Naive thymus-derived CD4-positive, alpha-beta T cell (primary cell): ENCODE results near the gene SRGAP1. TPM values are rescaled to one million over a fixed set of nuclear protein-coding genes. Genes with fewer than 3 reads are reported as not detected.
"Not testable (repeated sequence)": the region's sequence is repeated elsewhere in the genome, so short reads cannot be mapped to it uniquely, and the experiment has no call there.

Source experiments
- ATAC-seq: fragments of 150-1000 bp; cut with Tn5 transposase; 2 replicates; pipeline ENCODE4 v1.10.0; 2021; ENCODE audit warnings: mild to moderate bottlenecking, moderate library complexity
- CTCF ChIA-PET: fragments of 350-600 bp; sonication (Branson Sonifier 250); formaldehyde crosslinking; loops from one replicate; lab custom pipeline; 2021; ENCODE audit warnings: antibody characterized with exemption; lab: Charles Lee
- POLR2A ChIA-PET: fragments of 350-600 bp; sonication (Branson Sonifier 250); formaldehyde crosslinking; loops from one replicate; lab custom pipeline; 2021; ENCODE audit warnings: antibody characterized with exemption, inconsistent platforms; lab: Charles Lee
- DNase-seq, 9 donors: peaks; one replicate each; pipeline versions ENCODE4 v3.0.0 to v3.0.0-alpha.2; 2020 to 2022; ENCODE audit warnings: mixed read lengths in 1 of 9
- H3K27ac ChIP-seq: one replicate; pipeline ENCODE4 v1.7.0; 2013; ENCODE audit warnings: mild to moderate bottlenecking, low read depth, low read length, moderate library complexity
- H3K27me3 ChIP-seq, 2 donors: one replicate each; pipeline ENCODE4 v1.7.0; 2013; ENCODE audit warnings: low read length in 2 of 2, mild to moderate bottlenecking in 2 of 2, moderate library complexity in 2 of 2; ENCODE audit not compliant: control insufficient read depth in 2 of 2, insufficient read depth in 2 of 2
- H3K36me3 ChIP-seq, 3 experiments: 1 replicate in 2 of 3; 2 replicates in 1 of 3; pipeline ENCODE4 v1.7.0; 2013; ENCODE audit warnings: low read length in 3 of 3, mild to moderate bottlenecking in 3 of 3, moderate library complexity in 1 of 3; ENCODE audit not compliant: insufficient read depth in 3 of 3, control insufficient read depth in 2 of 3
- H3K4me1 ChIP-seq, 2 donors: one replicate each; pipeline ENCODE4 v1.7.0; 2013; ENCODE audit warnings: low read length in 2 of 2, mild to moderate bottlenecking in 2 of 2, moderate library complexity in 1 of 2; ENCODE audit not compliant: control insufficient read depth in 2 of 2, insufficient read depth in 2 of 2
- H3K4me3 ChIP-seq: 2 replicates; pipeline ENCODE4 v1.7.0; 2013; ENCODE audit warnings: mild to moderate bottlenecking, low read length
- H3K9me3 ChIP-seq, 3 experiments: 1 replicate in 2 of 3; 2 replicates in 1 of 3; pipeline ENCODE4 v1.7.0; 2013; ENCODE audit warnings: low read length in 3 of 3; ENCODE audit not compliant: control insufficient read depth in 2 of 3
- H3K27ac Mint-ChIP-seq, 9 donors: one replicate each; pipeline ENCODE4 v1.8.0; 2020 to 2022; ENCODE audit warnings: mixed read lengths in 9 of 9, mild to moderate bottlenecking in 8 of 9, moderate library complexity in 5 of 9, inconsistent platforms in 2 of 9
- H3K27me3 Mint-ChIP-seq, 5 donors: one replicate each; pipeline ENCODE4 v1.8.0; 2021 to 2022; ENCODE audit warnings: mixed read lengths in 5 of 5, mild to moderate bottlenecking in 1 of 5
- H3K36me3 Mint-ChIP-seq, 5 donors: one replicate each; pipeline ENCODE4 v1.8.0; 2020 to 2022; ENCODE audit warnings: mixed read lengths in 5 of 5, mild to moderate bottlenecking in 3 of 5, inconsistent platforms in 1 of 5
- H3K4me1 Mint-ChIP-seq, 7 donors: one replicate each; pipeline ENCODE4 v1.8.0; 2020 to 2022; ENCODE audit warnings: mixed read lengths in 7 of 7, mild to moderate bottlenecking in 3 of 7, inconsistent platforms in 1 of 7
- H3K4me3 Mint-ChIP-seq, 10 donors: one replicate each; pipeline ENCODE4 v1.8.0; 2020 to 2022; ENCODE audit warnings: mild to moderate bottlenecking in 10 of 10, mixed read lengths in 10 of 10, moderate library complexity in 6 of 10, inconsistent platforms in 2 of 10
- H3K9me3 Mint-ChIP-seq, 11 donors: one replicate each; pipeline ENCODE4 v1.8.0; 2020 to 2022; ENCODE audit warnings: mixed read lengths in 11 of 11, mild to moderate bottlenecking in 4 of 11, inconsistent platforms in 1 of 11, moderate library complexity in 1 of 11
- intact Hi-C, 2 donors: fragments of 100-400 bp; cut with micrococcal nuclease; formaldehyde crosslinking; loops; one replicate each; pipeline ENCODE4 v1.15.1; 2023
- polyA plus RNA-seq, 2 donors: library from polyadenylated mRNA; unstranded; fragments of 300-500 nt; fragmentation: Illumina TruSeq; gene quantifications; one replicate each; pipeline ENCODE4 v1.2.3, GENCODE V29; 2021
- total RNA-seq, 6 experiments: library from RNA in 5 of 6; stranded (reverse) in 5 of 6; gene quantifications; 1 replicate in 5 of 6; 2 replicates in 1 of 6; pipeline ENCODE4 v1.2.3 and lab custom pipeline; 2021 to 2026

The SRGAP1 gene
- total and polyA plus RNA-seq, 7 experiments from 2014 or later = 0.01 to 0.47 (median 0.08) TPM

DNA sequence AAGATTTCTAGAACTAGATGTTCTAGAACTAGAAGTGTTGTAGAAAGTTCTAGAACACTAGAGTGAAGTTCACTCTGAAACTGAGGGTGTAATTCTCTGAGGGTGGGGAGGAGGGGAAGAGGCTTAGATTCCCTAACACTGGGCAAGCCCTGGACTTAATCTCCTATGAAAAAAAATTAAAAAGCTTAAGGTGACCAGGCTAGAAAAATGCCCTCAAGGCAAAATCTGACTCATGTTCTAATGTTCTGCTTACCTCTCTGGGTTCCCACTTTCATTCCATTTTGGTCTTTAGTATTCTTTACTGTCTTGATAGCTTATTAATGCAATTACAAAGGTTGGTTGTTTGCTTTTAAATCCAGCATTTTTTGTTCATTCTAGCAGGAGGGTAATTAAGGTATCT lies 276.1 kb downstream of the SRGAP1 start:
- no peak overlapping the region for H3K4me3 ChIP-seq
- no peaks in the 10 kb centered on the region for H3K36me3 ChIP-seq
- ChIA-PET POLR2A (no interaction called here), CTCF (no interaction called here)
- Mint-ChIP-seq H3K36me3 (no peaks in the 10 kb centered on the region), H3K27ac (no peak overlapping the region), H3K4me1 (no peaks in the 10 kb centered on the region), H3K4me3 (no peak overlapping the region), H3K27me3 (peaks cover 2 to 27% (median 21%) of the 10 kb centered on the region in 5 donors), H3K9me3 (peaks cover 0 to 3% (median 0%) of the 10 kb centered on the region in 11 donors)
- H3K4me1 ChIP-seq = no peaks in the 10 kb centered on the region
- no peaks in the 10 kb centered on the region for H3K9me3 ChIP-seq
- intact Hi-C loops = no loop called here
- H3K27me3 ChIP-seq = peaks cover 0 to 3% of the 10 kb centered on the region in 2 donors
- no peak overlapping the region for H3K27ac ChIP-seq
- no peak for ATAC-seq
- DNase-seq = no peak

DNA sequence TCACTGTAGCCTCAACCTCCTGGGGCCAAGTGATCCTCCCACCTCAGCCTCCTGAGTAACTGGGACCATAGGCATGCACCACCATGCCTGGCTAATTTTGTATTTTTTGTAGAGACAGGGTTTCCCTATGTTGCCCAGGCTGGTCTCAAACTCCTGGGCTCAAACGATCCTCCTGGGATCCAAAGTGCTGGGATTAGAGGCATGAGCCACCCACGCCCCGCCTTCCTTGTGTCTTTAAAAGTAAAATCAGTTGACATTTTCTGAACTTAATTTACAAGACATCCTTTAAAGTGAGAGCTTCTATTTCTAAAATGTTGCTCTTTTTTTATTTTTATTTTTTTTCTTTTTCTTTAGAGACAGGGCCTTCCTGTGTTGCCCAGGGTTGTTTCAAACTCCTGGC lies 276.6 kb downstream of the SRGAP1 start:
- H3K36me3 ChIP-seq, H3K27me3 ChIP-seq, H3K27ac Mint-ChIP-seq, H3K4me1 ChIP-seq, POLR2A ChIA-PET, H3K4me3 ChIP-seq, H3K9me3 ChIP-seq, H3K27ac ChIP-seq, H3K36me3 Mint-ChIP-seq, H3K9me3 Mint-ChIP-seq, DNase-seq, H3K4me1 Mint-ChIP-seq, ATAC-seq, H3K4me3 Mint-ChIP-seq, CTCF ChIA-PET, intact Hi-C loops: not testable (repeated sequence)
- H3K27me3 Mint-ChIP-seq = peaks cover 2 to 26% (median 21%) of the 10 kb centered on the region in 5 donors

DNA sequence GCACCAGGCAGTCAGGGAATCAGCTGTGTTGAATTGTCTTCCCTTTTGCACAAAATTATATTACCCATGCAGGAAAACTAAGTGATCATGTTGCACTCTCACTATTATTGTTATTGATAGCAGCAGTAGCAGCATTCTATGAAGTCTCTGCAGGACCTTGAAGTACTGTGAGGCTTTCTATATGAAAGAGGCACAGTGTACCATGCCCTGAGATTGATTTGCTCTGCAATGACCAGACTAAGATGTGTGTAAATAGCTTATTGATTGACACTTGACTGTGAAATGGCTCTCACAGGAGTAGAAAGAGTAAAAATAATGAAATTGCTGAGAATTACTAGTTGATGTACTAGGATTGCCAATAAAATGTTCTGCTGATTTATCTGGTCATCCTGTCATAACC lies 277.7 kb downstream of the SRGAP1 start:
- Histone ChIP-seq H3K36me3 (no peaks in the 10 kb centered on the region), H3K9me3 (no peaks in the 10 kb centered on the region), H3K27ac (no peak overlapping the region), H3K4me3 (no peak overlapping the region), H3K4me1 (no peaks in the 10 kb centered on the region), H3K27me3 (no peaks in the 10 kb centered on the region)
- ChIA-PET CTCF (no interaction called here), POLR2A (no interaction called here)
- no peak for DNase-seq
- Mint-ChIP-seq H3K36me3 (no peaks in the 10 kb centered on the region), H3K27me3 (peaks cover 2 to 22% (median 16%) of the 10 kb centered on the region in 5 donors), H3K9me3 (no peaks in the 10 kb centered on the region), H3K27ac (no peak overlapping the region), H3K4me3 (no peak overlapping the region), H3K4me1 (no peaks in the 10 kb centered on the region)
- intact Hi-C loops = no loop called here
- no peak for ATAC-seq

DNA sequence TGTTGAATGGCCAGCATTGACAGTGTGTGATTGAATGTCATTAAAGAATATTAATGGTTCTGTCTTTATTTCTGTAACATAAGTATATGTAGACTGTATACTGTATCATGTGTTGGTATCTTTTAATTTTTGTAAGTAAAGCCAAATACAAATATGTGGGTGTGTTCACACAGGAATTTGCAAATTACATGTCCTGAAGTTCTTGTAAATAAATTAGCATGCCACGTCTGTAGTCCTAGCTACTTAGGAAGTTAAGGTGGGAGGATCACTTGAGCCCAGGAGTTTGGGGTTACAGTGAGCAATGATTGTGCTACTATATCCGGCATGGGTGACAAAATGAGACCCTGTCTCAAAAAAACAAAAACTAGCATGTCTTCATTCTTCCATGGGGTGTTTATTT lies 278.5 kb downstream of the SRGAP1 start:
- H3K4me3 ChIP-seq = no peak overlapping the region
- H3K36me3 Mint-ChIP-seq = no peaks in the 10 kb centered on the region
- intact Hi-C loops = no loop called here
- H3K27me3 ChIP-seq = no peaks in the 10 kb centered on the region
- POLR2A ChIA-PET = no interaction called here
- ATAC-seq = no peak
- H3K27ac Mint-ChIP-seq = no peak overlapping the region
- CTCF ChIA-PET = no interaction called here
- no peaks in the 10 kb centered on the region for H3K9me3 ChIP-seq
- no peaks in the 10 kb centered on the region for H3K36me3 ChIP-seq
- H3K4me3 Mint-ChIP-seq = no peak overlapping the region
- no peaks in the 10 kb centered on the region for H3K4me1 ChIP-seq
- no peak for DNase-seq
- no peak overlapping the region for H3K27ac ChIP-seq
- no peaks in the 10 kb centered on the region for H3K4me1 Mint-ChIP-seq
- no peaks in the 10 kb centered on the region for H3K9me3 Mint-ChIP-seq
- H3K27me3 Mint-ChIP-seq = peaks cover 2 to 22% (median 16%) of the 10 kb centered on the region in 5 donors

DNA sequence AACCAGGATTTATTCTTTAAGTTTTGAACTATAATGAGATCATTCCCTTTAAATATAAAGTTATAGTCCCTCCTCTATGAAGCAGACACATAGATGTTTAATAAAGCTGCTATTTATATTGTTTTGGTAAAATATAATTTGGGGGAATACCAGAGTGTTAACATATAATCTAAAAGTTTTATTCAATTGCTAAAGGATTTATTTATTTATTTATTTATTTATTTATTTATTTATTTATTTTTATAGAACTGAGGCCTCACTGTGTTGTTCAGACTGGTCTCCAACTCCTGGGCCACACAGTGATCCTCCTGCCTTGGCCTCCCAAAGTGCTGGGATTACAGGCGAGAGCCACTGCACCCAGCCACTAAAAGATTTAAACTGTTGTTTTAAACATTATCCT lies 278.9 kb downstream of the SRGAP1 start:
- ChIA-PET CTCF (no interaction called here), POLR2A (no interaction called here)
- Histone ChIP-seq H3K36me3 (no peaks in the 10 kb centered on the region), H3K9me3 (no peaks in the 10 kb centered on the region), H3K4me3 (no peak overlapping the region), H3K27me3 (no peaks in the 10 kb centered on the region), H3K27ac (no peak overlapping the region), H3K4me1 (no peaks in the 10 kb centered on the region)
- no peaks in the 10 kb centered on the region for H3K36me3 Mint-ChIP-seq
- no peak overlapping the region for H3K27ac Mint-ChIP-seq
- no peak for ATAC-seq
- no peak for DNase-seq
- peaks cover 2 to 22% (median 16%) of the 10 kb centered on the region in 5 donors for H3K27me3 Mint-ChIP-seq
- no peaks in the 10 kb centered on the region for H3K9me3 Mint-ChIP-seq
- intact Hi-C loops = no loop called here
- H3K4me1 Mint-ChIP-seq = no peaks in the 10 kb centered on the region
- no peak overlapping the region for H3K4me3 Mint-ChIP-seq

DNA sequence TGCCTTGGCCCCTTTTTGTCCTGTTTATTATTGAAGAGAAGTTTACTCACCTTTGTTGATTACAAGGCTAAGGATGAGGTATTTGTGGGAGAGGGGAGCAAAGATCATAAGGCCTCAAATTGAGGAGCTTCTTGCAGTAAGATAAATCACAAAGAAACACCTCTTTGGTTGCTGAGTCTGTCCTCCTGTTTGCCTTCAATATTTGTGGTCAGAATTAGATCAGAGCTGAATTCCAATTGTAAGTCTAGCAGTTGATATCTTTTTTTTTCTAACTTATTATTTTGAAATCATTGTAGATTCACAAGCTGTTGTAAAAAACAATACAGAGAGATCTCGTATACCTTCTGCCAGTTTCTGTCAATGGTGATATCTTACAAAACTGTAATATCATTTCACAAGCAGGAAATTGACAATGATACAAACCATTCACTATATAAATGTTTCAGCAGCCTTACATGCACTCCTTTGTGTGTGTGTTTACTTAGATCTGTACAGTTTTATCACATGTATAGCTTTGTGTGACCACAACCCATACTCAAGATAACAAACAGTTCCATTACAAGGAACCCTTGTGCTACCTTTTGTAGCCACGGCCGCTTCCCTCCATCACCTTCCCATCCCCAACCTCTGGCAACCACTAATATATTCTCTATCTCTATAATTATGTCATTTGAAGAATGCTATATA lies 280.2 kb downstream of the SRGAP1 start:
- no peak for ATAC-seq
- H3K4me1 Mint-ChIP-seq = no peaks in the 10 kb centered on the region
- DNase-seq = no peak
- no peak overlapping the region for H3K27ac Mint-ChIP-seq
- Histone ChIP-seq H3K36me3 (no peaks in the 10 kb centered on the region), H3K4me1 (no peaks in the 10 kb centered on the region), H3K27ac (no peak overlapping the region), H3K9me3 (no peaks in the 10 kb centered on the region), H3K4me3 (no peak overlapping the region), H3K27me3 (no peaks in the 10 kb centered on the region)
- no peaks in the 10 kb centered on the region for H3K9me3 Mint-ChIP-seq
- ChIA-PET POLR2A (no interaction called here), CTCF (no interaction called here)
- H3K27me3 Mint-ChIP-seq = peaks cover 2 to 16% (median 12%) of the 10 kb centered on the region in 5 donors
- no peak overlapping the region for H3K4me3 Mint-ChIP-seq
- no peaks in the 10 kb centered on the region for H3K36me3 Mint-ChIP-seq
- intact Hi-C loops = no loop called here

DNA sequence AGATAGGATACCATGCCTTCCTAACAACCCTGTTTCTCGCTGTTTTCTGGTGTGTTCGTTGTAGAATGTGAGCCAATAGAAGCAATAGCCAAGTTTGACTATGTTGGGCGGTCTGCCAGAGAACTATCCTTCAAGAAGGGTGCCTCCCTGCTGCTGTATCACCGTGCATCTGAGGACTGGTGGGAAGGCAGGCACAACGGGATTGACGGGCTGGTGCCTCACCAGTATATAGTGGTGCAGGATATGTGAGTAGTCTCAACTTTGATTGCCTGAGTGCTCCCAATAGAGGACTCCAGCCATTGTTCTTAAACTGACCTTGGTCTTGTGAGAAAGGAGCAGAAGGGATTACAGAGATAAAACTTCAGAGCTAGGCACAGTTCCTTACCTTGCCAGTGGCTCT lies 281.4 kb downstream of the SRGAP1 start:
- peaks cover 2 to 9% (median 6%) of the 10 kb centered on the region in 5 donors for H3K27me3 Mint-ChIP-seq
- POLR2A ChIA-PET = no interaction called here
- Histone ChIP-seq H3K9me3 (no peaks in the 10 kb centered on the region), H3K36me3 (no peaks in the 10 kb centered on the region), H3K4me1 (no peaks in the 10 kb centered on the region), H3K27me3 (no peaks in the 10 kb centered on the region), H3K4me3 (no peak overlapping the region), H3K27ac (no peak overlapping the region)
- H3K36me3 Mint-ChIP-seq = no peaks in the 10 kb centered on the region
- intact Hi-C loops = no loop called here
- CTCF ChIA-PET = no interaction called here
- H3K9me3 Mint-ChIP-seq = peaks cover 0 to 2% (median 0%) of the 10 kb centered on the region in 11 donors
- no peak overlapping the region for H3K27ac Mint-ChIP-seq
- H3K4me3 Mint-ChIP-seq = no peak overlapping the region
- H3K4me1 Mint-ChIP-seq = no peaks in the 10 kb centered on the region
- DNase-seq (no peak), ATAC-seq (no peak)
